ENCODE data around the gene LIN28A.
"Not testable (repeated sequence)": the region's sequence is repeated elsewhere in the genome, so short reads cannot be mapped to it uniquely, and the experiment has no call there.

Gene LIN28A, protein sequence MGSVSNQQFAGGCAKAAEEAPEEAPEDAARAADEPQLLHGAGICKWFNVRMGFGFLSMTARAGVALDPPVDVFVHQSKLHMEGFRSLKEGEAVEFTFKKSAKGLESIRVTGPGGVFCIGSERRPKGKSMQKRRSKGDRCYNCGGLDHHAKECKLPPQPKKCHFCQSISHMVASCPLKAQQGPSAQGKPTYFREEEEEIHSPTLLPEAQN

DNA sequence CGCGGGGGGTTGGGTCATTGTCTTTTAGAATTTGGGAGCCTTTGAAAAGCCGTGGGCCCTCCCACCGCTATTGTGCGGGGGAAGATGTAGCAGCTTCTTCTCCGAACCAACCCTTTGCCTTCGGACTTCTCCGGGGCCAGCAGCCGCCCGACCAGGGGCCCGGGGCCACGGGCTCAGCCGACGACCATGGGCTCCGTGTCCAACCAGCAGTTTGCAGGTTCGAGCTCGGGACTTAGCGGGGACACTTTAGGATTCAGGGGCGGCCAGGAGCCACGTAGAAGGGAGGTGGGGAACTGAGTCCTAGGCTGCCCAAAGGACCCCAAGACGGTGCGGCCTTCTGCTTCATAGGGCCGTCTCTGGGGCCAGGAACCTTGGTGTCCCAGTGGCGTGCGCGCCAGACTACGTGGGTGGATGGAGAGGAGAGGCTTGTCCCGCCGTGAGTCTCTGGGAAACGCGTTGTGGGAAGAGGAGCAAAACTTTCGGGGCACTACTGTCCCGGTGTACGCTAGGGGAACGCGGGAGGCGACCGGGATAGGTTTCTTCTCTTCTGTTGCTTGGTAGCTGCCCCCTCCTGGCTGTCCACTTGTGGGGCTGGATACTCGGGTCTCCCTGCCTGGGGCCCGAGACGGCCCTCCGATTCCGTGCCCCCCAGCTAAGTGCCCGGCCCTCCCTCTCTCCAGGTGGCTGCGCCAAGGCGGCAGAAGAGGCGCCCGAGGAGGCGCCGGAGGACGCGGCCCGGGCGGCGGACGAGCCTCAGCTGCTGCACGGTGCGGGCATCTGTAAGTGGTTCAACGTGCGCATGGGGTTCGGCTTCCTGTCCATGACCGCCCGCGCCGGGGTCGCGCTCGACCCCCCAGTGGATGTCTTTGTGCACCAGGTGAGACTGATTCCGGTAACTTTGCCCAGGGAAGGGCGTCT, at the start of gene LIN28A:
Gene LIN28A, plus strand, starts transcription at position 112 of the 918 bp plus-strand sequence. Its CDS starts 75 bp downstream, at position 187.
- DNase-seq (ENCODE audit: low read depth) = no peak

DNA sequence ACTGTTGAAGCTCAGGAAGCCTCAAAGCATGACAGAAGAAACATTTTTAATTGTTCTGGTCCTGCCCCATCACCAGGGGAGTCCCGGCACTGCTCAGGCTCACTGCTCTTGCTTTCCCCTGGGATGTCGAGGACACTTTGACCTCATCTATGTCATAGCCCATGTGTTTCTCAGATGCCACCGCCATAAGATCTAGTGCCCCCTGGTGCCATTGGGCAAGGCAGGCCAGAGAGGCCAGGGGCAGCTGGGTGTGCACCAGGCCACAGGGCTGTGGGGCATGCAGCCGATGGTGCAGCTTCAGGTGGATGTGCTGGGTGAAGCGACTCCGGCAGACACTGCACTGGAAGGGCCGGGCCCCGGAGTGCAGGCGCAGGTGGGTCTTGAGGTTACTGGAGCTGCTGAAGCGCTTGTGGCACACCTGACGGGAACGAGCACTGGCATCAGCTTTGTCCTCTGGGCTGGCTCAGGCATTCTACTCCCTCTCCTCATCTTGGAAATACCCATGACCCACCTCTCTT, 49.0 kb upstream of the LIN28A start:
- no peak for DNase-seq (ENCODE audit: low read depth)

DNA sequence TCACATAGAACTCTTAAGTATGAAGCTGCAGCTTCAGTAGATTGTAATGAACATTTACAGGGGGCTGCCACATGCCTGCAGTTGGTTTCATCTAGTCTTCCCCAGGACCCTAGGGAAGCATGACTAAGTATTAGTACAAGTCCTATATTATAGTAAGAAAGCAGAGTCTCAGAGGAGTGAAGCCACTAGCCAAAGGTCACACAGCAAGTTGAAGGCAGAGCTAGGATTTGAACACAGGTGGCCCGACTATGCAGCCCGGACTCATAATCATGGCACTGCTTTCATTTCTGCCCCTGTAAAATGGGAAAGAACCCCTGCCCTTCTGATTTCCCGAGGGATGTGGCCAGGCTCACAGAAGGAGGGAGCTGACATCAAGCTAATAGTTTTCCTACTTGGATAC, 48.3 kb upstream of the LIN28A start:
- no peak for DNase-seq (ENCODE audit: low read depth)

DNA sequence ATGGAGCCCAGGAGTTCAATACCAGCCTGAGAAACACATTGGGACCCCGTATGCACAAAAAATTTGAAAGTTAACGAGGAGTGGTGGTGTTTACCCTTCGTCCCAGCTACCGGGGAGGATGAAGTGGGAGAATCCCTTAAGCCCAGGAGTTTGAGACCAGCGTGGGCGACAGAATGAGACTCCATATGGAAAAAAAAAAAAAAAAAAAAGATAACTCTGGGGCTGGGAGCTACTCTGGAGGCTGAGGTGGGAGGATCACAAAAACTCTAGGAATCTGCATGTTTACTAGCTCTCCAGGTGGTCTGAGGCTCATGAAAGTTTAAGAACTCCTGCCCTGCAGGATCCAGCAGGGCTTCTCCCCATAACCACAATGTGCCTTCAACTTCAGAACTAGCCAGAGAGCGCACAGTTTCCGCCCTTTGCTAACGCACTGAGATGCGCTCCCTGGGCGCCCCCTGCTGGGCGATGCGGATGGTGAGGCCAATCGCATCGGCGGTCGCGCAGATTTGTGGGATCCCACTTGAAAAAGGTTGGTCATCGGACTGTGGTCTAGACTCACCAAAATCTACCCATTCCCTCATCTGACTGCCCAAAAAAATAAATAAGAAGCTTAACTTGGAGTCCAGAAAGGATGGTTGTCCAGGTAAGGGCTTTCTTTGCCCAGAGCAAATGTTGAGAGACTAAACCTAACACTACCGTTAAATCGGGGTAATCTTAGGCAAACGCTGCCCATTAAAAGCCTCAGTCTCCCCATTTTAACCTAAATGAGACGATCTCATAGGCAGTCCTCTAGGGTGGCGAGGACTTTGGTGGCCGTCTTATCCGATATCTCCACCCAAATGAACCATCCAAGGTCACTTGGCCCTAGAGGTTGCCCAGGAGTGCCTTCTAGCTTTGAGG, 46.8 kb upstream of the LIN28A start:
- DNase-seq (ENCODE audit: low read depth) = peak; percentile 73

DNA sequence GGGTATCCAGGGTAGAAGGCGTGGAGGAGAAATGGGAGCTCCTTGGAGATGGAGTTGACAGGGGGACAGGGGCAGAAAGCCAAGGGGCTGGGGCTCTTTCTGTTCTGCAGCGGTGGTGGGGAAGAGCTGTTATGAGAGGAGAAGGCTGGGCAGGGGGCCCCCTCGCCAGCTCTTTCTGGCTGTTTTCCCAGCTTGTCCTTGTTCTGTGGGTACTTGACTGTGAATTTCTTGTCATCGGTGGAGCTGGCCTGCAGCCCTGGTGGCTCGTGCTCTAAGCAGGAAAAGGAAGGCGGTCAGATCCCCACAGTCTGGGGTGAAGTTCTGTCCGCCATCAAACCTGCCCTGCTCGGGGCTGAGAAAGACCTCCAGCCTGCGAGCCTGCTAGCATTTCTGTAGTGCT, 45.7 kb upstream of the LIN28A start:
- no peak for DNase-seq (ENCODE audit: low read depth)

DNA sequence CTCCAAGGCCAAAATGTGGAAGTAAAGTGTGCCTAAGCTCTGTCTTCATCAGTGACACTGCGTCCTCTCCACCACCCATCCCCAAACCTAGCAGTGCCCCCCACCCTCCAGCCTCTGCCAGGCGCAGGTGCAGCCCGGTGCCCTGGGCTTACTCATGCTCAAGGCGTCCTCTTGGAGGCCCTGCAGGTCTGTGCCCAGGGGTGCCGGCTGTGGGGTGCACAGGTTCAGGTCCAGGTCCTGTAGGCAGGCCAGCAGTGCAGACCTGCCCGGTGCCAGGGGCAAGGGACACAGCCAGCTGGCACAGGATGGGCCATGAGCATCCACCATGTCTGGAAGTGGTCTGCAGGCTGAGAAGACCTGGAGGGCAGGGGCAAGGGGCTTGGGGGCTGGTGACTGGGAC, 43.2 kb upstream of the LIN28A start:
- no peak for DNase-seq (ENCODE audit: low read depth)

DNA sequence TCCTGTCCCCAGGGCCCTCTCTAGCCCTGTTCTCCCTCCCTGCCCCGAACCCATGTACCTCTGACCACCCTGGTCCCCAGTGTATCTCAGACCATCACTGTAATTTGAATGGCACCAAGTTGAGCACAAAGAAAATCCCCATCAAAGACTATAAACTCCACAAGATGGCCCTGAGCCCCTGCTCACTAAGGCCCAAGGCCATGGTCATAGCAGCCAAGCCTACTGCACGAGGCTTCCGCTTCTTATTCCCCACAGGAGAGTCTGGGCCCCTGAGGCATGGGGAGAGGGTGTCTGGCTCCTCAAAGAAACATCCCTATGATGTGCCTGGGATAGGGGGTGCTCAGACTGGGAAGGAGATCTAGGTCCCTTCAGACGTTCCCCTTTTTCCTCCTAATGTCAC, 42.6 kb upstream of the LIN28A start:
- no peak for DNase-seq (ENCODE audit: low read depth)

DNA sequence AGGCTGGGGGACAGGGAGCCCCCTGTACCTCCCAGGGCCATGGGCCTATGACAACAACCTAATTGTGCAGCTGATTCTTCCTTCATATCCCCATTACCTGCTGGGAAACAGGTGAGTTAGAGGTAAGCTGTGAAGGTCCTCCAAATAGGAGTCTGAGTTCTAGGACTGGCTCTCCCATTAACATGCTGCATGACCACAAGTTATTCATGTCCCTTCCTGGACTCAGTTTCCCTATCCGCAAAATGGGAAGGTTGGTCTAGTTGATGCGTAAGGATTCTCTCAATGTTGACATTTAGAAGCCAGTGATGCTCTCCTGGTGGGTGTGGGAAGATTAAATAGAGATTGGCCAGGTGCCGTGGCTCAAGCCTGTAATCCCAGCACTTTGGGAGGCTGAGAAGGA, 42.1 kb upstream of the LIN28A start:
- DNase-seq (ENCODE audit: low read depth) = no peak

DNA sequence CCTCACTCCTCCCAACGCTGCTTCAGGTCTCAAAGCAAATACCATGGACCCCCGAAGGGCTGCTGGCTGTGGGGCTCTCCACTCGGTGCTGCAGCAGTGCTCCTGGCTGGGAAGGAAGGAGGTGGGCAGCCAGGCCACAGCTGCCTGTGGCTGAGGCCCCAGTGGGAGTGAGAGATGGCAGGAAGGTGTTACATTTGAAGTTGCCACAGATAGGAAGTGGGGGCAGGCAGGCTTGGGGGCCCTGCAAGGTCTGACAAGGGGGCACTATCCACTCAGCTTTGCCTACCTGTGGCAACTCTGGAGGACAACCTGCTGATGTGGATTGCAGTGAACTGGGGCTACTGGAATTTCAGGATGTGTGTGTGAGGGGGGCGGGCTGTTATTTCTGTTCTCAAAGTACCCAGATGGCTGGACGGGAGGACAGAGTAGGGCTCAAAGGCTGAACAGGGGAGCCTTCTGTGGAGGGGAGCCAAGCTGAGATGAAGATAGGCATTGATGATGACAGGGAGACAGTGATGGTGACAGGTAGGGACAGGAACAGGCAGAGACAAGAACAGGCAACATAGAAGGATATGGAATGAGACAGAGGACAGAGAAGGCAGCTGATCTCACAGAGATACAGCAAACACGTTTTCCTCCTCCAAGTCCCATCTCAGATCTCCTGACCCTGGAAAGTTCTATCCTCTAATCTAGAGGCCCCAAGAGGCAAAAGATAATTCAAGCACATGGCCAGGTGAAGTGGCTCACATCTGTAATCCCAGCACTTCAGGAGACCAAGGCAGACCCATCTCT, 39.8 kb upstream of the LIN28A start:
- DNase-seq (ENCODE audit: low read depth) = no peak

DNA sequence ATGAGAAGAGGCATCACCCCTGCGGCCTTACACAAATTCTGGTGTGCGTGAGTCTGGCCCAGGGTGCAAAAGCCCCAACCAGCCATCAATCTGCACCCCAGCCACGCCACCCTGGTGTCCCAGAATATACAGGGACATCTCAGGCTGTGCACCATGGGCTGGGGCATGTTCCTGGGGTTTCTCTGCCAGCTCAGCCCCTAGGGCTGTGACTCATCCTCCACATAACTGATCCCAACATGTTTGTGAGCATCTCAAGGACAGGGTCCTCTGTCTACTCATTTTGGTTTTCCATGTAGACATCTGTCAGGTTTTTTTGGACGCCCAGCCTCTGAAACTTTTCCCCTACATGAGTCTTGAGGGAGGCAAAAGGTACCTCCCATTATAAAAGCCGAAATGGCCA, 38.6 kb upstream of the LIN28A start:
- no peak for DNase-seq (ENCODE audit: low read depth)

DNA sequence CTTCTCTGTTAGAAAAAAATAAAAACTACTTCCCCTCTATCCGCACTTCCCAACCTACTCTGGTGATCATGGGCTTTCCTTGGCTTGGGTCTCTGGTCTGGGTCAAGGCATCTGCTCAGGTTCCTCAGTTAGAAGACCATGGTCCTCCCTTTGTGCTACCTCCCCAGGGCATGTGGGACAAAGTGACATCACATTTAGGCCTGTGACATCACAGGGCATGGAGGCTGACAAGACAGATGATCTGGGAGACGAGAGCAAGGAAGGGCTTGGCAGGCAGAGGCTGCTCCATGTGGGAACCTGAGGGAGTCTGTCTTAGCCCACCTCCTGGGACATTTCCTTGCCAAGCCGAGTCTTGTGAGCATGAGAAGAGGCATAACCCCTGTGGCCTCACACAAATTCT, 38.0 kb upstream of the LIN28A start, which contains the start of gene ZNF683:
Gene ZNF683, minus strand, starts transcription at position 140 of the 400 bp plus-strand sequence. CDS start 4,179 bp downstream, outside the sequence.
- DNase-seq (ENCODE audit: low read depth) = not testable (repeated sequence)

DNA sequence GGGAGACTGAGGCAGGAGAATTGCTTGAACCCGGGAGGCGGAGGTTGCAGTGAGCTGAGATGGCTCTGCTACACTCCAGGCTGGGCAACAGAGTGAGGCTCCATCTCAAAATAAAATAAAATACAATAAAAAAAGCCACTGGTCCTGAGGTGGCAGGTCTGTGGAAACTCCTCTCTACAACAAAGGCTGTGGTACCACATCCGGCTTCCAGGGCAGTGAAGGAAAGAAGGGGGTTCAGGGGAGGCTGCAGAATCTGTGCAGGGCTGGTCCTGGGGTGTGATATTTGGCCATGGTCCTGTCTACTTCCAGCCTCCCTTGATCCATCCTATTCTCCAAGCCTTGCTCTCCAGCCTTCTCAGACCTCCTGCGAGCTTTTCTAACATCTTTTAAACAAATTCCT, 37.3 kb upstream of the LIN28A start:
- peak; percentile 22 for DNase-seq (ENCODE audit: low read depth)

DNA sequence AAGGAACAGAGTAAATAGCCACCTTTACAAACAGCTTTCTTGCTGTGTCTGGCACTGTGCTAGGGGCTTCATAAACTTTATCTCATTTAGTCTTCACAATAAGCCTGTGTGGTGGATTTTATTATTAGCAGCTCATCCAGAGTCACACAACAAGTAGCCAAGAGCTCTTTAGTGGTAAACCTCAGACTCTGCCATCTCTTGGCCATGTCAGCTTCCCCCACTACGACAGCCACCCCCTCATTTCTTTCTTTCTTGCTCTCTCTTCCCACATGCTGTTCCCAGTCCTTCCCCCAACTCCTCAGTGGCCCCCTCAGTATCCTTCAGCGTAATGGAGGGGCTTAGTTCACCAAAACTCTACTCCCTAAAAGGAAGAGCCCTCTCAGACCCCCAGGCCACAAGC, 36.8 kb upstream of the LIN28A start:
- no peak for DNase-seq (ENCODE audit: low read depth)

DNA sequence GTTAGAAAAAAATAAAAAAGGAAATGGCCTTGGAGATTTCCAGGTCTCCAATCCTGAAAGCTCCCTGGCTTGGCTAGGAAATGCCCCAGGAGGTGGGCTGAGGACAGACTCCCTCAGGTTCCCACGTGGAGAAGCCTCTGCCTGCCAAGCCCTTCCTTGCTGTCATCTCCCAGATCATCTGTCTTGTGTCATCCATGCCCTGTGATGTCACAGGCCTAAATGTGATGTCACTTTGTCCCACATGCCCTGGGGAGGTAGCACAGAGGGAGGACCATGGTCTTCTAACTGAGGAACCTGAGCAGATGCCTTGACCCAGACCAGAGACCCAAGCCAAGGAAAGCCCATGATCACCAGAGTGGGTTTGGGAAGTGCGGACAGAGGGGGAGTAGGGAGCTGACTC, 36.3 kb upstream of the LIN28A start:
- DNase-seq (ENCODE audit: low read depth) = not testable (repeated sequence)

DNA sequence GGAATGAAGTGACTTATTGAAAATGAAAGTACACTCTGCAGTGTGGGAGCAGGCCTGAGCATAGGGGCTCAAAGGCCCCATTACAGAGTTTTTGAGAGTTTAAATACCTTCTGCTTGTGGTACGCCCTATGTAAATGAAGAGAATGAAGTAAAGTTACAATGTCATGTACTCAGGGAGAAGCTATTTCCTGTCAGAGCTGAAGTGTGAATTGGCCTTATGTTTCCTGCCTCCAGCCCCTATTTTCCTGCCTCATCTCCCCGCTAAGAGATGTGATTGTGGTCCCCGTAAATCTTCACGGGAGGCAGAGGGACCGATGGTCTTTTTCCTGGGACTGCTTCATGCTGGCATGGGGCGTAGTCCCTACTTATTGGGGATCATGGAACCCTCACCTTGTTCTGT, 35.5 kb upstream of the LIN28A start:
- no peak for DNase-seq (ENCODE audit: low read depth)

DNA sequence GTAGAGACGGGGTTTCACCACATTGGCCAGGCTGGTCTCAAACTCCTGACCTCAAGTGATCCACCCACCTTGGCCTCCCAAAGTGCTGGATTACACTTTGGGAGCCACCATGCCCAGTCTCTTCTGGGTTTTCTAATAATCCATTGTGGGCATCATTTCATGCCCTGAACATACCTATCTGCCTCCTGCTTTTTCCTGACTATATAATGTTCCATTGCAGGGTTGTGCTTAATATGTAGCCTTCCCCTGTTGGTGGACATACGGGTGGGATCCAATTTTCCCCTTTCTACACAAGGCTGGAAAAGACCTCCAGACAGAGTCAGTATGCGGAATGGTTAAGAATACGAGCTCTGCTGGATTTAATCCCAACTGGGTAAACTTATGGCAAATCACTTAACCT, 34.6 kb upstream of the LIN28A start:
- no peak for DNase-seq (ENCODE audit: low read depth)

DNA sequence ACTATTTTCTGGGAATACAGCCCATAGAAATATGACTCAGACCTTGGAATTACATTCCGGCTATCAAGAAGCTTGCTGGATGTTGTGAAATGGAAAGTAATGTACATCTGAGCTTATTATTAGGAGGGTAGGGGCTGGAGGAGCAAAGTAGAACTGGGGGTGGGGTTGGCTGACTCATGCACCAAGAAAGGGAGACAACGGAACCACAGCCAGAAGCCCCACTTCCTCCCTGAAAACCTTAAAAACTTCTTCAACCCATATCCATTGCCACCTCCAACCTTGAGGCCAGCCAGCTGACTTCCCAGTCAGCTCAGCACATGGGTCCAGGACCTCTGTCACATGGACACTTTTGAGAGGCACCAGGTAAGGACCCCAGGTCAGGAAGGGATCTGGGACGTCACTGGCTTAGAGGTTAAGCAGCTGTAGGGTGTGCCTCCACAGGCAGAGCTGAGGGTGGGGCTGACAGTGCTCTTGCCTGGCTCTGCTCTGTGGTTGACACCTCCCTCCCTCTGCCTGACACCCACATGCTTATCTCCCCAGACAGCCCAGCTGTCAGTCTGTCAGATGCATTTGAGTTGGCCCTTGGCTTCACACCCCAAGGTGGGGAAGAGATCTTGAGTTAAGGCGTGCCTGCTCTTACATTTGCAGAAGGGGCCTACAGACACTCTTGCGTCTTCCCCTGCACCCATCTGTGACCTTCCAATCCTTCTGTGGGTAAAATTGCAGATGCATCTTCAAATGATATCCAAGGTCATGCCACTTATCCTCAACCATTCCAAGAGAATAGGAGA, 32.3 kb upstream of the LIN28A start:
- DNase-seq (ENCODE audit: low read depth) = peak; percentile 51

DNA sequence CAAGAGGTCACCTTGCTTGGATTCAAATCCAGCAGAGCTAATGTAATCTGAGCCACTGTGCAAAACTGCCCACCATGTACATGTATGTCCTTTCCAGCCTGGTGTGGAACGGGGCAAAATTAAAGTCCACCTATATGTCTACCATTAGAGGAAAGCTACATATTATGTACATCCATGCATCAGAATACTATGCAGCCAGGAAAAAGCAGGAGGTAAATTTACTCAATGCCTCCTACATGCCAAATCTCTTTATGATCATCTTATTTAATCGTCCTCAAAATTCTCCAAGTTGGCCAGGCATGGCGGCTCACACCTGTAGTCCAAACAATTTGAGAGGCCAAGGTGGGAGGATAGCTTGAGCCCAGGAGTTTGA, 31.8 kb upstream of the LIN28A start:
- no peak for DNase-seq (ENCODE audit: low read depth)

DNA sequence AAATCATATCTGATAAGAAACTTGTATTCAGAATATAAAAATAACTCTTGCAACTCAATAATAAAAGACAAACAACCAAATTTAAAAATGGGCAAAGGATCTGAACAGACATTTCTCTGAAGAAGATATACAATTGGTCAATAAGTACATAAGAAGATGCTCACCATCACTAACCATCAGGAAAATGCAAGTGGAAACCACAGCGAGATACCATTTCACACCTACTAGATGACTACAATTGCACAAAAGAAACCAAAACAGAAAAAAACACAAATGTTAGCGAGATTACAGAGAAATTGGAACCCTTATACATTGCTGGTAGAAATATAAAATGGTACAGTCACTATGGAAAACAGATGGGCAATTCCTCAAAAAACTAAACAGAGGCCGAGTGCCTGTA, 26.5 kb upstream of the LIN28A start:
- DNase-seq (ENCODE audit: low read depth) = no peak

DNA sequence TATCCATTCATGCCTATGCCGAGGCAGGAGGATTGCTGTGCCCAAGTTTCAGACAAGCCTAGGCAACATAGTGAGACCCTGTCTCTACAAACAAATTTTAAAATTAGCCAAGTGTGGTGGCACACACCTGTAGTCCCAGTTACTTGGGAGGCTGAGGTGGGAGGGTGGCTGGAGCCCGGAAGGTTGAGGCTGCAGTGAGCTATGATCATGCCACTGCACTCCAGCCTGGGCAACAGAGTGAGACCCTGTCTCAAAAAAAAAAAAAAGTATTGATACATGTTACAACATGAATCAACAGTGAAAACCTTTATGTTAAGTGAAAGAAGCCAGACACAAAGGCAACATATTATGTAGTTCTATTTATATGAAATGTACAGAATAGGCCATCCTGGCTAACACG, 25.6 kb upstream of the LIN28A start:
- not testable (repeated sequence) for DNase-seq (ENCODE audit: low read depth)

DNA sequence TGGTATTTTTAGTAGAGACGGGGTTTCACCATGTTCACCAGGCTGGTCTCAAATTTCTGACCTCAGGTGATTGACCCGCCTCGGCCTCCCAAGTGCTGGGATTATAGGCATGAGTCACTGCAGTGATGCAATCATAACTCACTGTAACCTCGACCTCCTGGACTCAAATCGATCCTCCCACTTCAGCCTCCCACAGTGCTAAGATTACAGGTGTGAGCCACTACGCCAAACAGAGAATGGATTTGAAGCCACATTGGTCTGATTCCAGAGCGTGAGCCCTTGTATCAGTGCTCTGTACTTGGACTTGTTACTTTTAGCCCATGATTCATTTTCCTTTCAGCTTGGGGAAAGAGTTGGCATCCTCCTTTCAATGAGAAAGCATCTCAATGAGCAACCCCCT, 23.2 kb upstream of the LIN28A start:
- no peak for DNase-seq (ENCODE audit: low read depth)
